Ishikawa (cell line): Measurements from ENCODE around the gene TEX10.

Source experiments
- CEBPB ChIP-seq: IDR thresholded peaks from 2 replicates; pipeline ENCODE4 v1.6.1; 2012
- CREB1 ChIP-seq: IDR thresholded peaks from 2 replicates; pipeline ENCODE4 v1.6.1; 2012; ENCODE audit warnings: low read depth
- EGR1 ChIP-seq: IDR thresholded peaks from 2 replicates; pipeline ENCODE4 v1.6.1; 2012
- EP300 ChIP-seq: IDR thresholded peaks from 2 replicates; pipeline ENCODE4 v1.6.1; 2012; ENCODE audit warnings: borderline replicate concordance
- FOXM1 ChIP-seq: IDR thresholded peaks from 2 replicates; pipeline ENCODE4 v1.6.1; 2012; ENCODE audit warnings: low read depth, borderline replicate concordance
- NFIC ChIP-seq: IDR thresholded peaks from 2 replicates; pipeline ENCODE4 v1.6.1; 2012
- RAD21 ChIP-seq: IDR thresholded peaks from 2 replicates; pipeline ENCODE4 v1.6.1; 2012; ENCODE audit warnings: low read depth
- TAF1 ChIP-seq: IDR thresholded peaks from 2 replicates; pipeline ENCODE4 v1.6.1; 2012; ENCODE audit warnings: low read depth, mild to moderate bottlenecking
- TEAD4 ChIP-seq: IDR thresholded peaks from 2 replicates; pipeline ENCODE4 v1.6.1; 2012
- YY1 ChIP-seq: IDR thresholded peaks from 2 replicates; pipeline ENCODE4 v1.6.1; 2012; ENCODE audit warnings: low read depth
- TF ChIP-seq, protein P1 (sequence below): IDR thresholded peaks from 2 replicates; pipeline ENCODE4 v1.6.1; 2012

DNA sequence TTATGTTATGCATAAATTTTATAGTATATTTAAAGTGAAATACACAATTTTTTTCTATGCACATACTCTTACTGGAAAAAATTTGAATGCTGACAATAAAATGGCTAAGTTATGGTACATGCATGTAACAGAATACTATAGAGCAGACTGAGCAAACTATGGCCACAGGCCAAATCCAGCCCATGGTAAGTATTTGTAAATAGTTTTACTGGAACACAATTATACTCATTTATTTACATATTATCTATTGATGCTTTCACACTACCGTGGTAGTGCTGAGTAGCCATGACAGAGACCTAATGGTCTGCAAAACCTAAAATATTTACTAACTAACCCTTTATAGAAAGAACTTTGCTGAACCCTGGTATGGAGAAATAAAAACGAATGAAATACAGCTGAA is 45.7 kb downstream of the TEX10 start:
- no peak for TF ChIP-seq TAF1
- no peak for TF ChIP-seq YY1
- no peak for TF ChIP-seq EP300
- TF ChIP-seq EGR1: no peak
- no peak for TF ChIP-seq NFIC
- no peak for TF ChIP-seq FOXM1
- no peak for TF ChIP-seq CREB1
- TF ChIP-seq TEAD4: no peak
- no peak for TF ChIP-seq RAD21
- no peak for TF ChIP-seq CEBPB
- TF ChIP-seq, protein P1, sequence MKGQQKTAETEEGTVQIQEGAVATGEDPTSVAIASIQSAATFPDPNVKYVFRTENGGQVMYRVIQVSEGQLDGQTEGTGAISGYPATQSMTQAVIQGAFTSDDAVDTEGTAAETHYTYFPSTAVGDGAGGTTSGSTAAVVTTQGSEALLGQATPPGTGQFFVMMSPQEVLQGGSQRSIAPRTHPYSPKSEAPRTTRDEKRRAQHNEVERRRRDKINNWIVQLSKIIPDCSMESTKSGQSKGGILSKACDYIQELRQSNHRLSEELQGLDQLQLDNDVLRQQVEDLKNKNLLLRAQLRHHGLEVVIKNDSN: no peak
